NCI-H446 (cell line): ENCODE measurements around the gene SEPTIN1.

Source experiments
- DNase-seq, 2 experiments: peaks; one replicate each; lab custom pipeline; 2025; lab: John Stamatoyannopoulos, UW

Gene SEPTIN1, protein sequence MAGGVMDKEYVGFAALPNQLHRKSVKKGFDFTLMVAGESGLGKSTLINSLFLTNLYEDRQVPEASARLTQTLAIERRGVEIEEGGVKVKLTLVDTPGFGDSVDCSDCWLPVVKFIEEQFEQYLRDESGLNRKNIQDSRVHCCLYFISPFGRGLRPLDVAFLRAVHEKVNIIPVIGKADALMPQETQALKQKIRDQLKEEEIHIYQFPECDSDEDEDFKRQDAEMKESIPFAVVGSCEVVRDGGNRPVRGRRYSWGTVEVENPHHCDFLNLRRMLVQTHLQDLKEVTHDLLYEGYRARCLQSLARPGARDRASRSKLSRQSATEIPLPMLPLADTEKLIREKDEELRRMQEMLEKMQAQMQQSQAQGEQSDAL

DNA sequence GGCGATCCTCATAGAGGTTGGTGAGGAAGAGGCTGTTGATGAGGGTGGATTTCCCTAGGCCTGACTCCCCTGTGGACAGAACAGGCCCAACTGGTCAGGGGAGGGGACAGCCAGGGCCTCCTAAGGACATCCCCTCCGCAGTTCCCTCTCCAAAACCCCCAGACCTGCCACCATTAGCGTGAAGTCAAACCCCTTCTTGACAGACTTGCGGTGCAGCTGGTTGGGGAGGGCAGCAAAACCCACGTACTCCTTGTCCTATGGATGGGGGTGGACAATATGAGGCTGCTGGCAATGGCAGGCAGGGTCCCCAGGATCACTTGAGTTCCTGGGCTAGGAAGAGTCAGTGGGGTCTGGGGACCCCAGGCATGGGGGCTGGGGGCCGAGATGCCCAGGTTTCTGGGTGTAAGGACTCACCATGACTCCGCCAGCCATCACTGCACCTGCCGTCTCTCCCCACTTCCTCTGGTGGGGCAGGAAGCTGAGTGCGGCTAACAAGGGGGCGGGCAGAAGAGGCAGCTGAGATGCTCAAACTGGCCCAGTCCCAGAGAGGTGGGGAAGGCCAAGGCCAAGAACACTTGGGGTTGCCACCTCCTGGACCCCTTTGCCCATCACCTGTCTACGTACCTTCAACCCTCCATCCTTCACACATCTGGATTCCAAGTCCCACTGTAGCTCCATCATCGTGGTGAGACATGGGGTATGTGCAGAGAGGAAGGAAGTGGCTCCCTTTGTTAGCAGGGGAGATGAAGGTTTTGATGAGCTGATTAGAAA lies at the start of gene SEPTIN1:
Gene SEPTIN1, minus strand, starts transcription at position 451 of the 771 bp plus-strand sequence. Its CDS starts 19 bp downstream, at position 432.
- DNase-seq = no peak

DNA sequence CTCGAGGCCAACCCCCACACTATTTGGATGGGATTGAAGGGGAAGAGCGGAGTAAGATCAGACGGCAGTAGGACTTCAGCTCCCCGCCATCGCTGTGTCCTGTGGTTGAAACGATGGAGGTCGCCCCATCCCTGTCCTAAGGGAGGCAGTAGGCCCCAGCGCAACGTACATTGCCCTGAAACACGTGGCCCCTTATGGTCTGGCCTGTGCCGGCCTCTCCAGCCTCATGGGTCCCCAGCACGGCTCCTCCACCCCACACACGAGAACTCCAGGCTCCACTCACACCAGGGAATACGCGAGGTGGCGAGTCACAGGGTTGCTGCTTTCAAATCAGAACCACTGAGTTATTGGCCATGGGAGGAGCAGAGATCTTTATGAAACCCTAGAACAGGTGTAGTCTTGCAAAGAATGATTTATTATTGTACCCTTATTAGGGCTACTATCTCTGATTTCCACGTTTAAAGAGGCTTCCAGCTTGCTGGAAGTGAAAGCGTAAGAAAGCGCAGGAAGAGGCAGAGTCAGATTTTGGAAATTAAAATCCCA lies 48.1 kb upstream of the SEPTIN1 start:
- no peak for DNase-seq

GRCh38 chr16:30429678-30430427 lies 47.5 kb upstream of the SEPTIN1 start, which contains the start of gene DCTPP1:
TSS of gene DCTPP1 (minus strand) at chr16:30430030. CDS start at chr16:30429980, 50 bp downstream.
- DNase-seq = peak; percentile 95 to 98

- no peak for DNase-seq
These were observed 47.0 kb upstream of the SEPTIN1 start for GRCh38 chr16:30429418-30429677.

DNA sequence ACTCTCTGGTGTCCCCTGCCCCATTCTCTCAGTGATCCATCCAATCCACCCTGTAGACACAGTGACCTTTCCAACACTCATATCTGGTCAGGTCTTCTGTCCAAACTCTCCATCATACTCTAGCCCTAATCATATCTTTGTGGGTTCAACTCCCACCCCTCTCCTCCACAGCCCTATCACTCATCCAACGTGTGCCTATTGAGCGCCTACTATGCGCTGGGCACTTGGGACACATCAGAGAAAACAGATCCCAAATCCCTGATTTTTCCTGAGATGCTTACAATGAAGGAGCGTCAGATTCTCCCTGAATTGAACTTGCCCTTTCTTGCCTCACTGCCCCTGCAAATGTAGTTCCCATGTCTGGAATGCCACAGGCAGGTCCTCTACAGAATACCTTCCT lies 45.7 kb upstream of the SEPTIN1 start:
- no peak for DNase-seq

GRCh38 chr16:30421010-30421409 lies 38.6 kb upstream of the SEPTIN1 start:
- DNase-seq = no peak

- DNase-seq = no peak
These were observed 36.2 kb upstream of the SEPTIN1 start for GRCh38 chr16:30418350-30419181.

GRCh38 chr16:30417529-30418349 lies 35.4 kb upstream of the SEPTIN1 start:
- DNase-seq = no peak

- no peak for DNase-seq
These were observed 34.5 kb upstream of the SEPTIN1 start for GRCh38 chr16:30416624-30417528.

- no peak for DNase-seq
These were observed 33.8 kb upstream of the SEPTIN1 start for GRCh38 chr16:30416047-30416603.

GRCh38 chr16:30414159-30414558 lies 31.8 kb upstream of the SEPTIN1 start:
- no peak for DNase-seq

DNA sequence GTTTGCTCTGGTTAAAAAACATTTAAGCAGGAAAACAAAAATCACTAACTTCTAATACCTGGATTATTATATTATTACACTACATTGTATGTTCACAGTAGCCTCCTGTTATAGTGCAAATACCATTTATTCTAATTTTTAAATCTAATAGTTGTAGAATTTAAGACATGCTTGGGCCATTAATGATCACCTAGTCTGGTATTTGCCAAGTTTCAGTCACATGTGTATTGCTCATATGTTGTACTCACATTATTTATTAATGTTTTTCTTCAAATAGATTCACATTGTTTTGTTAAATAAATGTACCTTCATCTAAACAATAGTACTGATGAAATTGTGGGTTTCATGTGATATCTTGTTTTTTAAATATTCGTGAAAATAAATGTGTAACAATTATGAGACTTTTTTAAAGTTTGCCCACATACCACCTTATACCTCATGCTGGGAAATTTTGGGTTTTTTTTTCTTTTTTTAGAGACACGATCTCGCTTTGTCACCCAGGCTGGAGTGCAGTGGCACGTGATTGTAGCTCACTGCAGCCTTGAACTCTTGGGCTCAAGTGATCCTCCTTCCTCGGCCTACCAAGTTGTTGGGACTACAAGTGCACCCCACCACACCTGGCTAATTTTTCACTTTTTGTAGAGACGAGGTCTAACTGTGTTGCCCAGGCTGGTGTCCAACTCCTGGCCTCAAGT lies 30.9 kb upstream of the SEPTIN1 start:
- no peak for DNase-seq

DNA sequence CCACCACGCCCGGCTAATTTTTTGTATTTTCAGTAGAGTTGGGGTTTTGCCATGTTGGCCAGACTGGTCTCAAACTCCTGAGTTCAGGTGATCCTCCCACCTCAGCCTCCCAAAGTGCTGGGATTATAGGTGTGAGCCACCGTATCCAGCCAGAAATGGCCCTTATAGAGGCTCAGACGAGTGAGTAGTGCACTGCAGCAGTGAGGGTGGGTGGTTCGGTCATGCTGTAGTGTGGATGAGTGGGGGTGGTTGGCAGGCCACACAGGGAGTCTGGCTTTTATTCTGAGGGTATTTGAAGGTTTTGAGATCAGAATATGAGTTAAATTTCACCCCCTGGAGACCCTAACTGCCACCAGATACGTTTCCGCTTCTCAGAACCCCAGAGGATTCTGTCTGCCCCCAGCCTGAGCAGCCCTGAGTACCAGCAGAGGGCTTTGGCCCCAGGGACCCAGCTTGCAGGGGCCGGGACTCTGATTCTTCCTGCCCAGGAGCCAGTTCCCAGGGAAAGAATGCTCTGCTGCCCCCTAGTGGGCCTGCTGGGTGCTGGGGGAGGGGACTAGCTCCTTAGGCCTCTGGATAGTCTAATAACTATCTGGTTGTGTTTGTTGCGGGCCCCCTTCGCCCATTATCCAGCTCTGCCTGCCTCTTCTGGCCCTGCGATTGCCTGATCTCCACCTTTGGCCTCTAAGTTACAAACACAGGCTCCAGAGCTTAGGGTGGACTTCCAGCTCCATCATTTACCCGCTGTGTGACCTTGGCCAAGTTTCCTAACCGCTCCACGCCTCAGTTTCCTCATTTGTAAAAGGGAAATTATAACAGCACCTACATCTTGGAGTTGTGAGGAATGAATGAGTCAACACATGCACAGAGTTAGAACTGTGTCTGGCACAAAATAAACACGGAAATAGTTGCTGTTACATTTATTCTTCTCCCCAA lies 27.0 kb upstream of the SEPTIN1 start:
- peak; percentile 73 to 88 for DNase-seq

DNA sequence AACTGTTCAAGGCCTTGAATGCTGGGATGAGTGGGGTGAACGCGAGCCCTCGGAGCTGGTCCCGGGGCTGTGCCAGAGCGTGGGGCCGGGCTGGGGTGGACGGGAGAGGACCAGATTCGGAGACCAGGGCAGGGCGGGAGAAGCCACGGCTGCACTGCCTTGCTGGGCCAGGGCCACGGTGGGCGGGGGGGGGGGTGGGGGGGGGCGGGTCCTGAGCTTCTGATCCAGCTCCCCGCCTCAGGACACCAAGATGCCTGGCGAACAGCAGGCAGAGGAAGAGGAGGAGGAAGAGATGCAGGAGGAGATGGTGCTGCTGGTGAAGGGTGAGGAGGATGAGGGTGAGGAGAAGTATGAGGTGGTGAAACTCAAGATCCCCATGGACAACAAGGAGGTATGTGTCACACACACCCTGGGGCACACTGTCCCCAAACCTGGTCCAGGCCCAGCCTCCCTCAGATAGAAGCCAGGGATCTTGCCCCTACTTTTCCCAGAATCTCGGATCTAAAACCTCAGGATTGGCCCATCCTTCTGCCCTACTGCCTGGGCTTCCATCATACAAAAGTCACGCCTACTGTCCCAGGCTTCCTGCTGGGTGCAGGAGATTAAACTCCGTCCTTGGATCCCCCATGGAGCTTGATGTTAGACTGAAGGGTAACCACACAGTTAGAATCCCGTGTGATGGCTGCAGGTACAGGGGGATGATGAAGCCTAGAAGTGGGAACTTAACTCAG lies 25.6 kb upstream of the SEPTIN1 start:
- DNase-seq = no peak

DNA sequence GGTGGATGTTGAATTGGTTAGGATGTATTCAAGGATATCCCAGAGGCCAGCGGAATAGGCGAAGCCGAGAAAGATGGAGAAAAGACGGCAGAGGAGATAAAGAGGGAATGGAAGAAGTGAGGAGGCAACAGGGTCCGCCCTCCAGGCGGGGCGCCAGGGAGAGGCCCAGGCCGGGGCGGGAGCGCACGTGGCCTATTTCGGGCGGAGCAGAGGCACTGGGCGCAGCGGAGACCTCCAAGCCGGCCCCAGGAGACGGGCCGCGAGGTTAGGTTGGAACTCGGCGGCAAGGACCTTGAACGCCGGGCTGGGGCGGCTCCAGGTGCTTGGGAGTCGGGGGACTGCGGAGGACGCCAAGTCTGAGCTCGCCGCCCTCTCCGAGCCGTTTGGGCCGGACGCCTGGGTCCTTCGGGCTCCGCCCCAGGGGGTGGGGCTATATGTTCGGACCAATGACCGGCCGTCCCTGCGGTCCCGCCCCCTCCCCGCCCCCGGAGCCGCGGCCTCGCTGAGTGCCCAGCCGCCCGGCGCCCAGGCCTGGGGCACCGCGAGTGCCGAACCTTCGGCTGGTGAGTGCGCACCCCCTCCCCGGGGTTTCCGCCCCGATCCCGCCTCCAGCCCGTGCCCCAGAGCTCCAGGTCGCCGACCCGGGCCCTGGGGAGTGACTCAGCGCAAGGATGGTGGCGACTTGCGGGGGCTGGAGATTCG lies 24.9 kb upstream of the SEPTIN1 start, which contains the start of gene ZNF771:
Gene ZNF771, plus strand, starts transcription at position 505 of the 702 bp plus-strand sequence. CDS start 448 bp downstream, outside the sequence.
- DNase-seq = peak; percentile 63 to 90

DNA sequence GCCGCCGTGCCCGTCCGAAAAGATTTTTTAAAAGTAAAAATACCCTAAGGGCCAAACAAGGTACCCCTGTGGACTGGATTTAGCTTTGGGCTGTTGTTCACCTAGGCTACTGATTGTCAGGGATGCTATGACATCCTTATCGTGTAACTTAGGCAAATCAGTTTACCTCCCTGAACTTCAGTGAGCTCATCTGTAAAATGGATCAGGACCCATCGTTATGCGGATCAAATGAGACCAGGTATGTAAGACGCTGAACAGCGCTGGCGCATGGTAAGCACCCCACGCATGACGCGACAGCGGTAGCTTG lies 24.4 kb upstream of the SEPTIN1 start:
- no peak for DNase-seq
